ENCODE data around the gene LSG1. TPM values are rescaled to one million over a fixed set of nuclear protein-coding genes. Genes with fewer than 3 reads are reported as not detected.

The LSG1 gene
- polyA plus RNA-seq, 1 donor from 2014 or later: 35.5 TPM

GRCh38 chr3:194688946-194689345 is 17.0 kb upstream of the LSG1 start:
- Histone ChIP-seq H3F3A (ENCODE audit: insufficient read depth, low read length, poor library complexity, severe bottlenecking) (no peaks in the 10 kb centered on the region), H3K9me3 (ENCODE audit: low read length) (no peaks in the 10 kb centered on the region), H3K27me3 (ENCODE audit: insufficient read depth, low read depth, low read length) (peaks cover 55% of the 10 kb centered on the region), H3K4me2 (ENCODE audit: low read length) (no peak overlapping the region), H3K36me3 (ENCODE audit: insufficient read depth, low read length) (no peaks in the 10 kb centered on the region), H3K79me2 (replicated peaks; ENCODE audit: insufficient read depth, low read length) (no peaks in the 10 kb centered on the region), H3K27ac (ENCODE audit: low read length) (no peak overlapping the region), H3K4me3 (ENCODE audit: low read length) (no peak overlapping the region), H3K9me2 (ENCODE audit: insufficient read depth, low read length) (no peaks in the 10 kb centered on the region), H3K9ac (ENCODE audit: low read length) (no peak overlapping the region), H2AFZ (ENCODE audit: low read depth, low read length) (no peak overlapping the region), H4K20me1 (ENCODE audit: insufficient read depth) (no peaks in the 10 kb centered on the region)
- no peak for TF ChIP-seq EP300 (conservative IDR thresholded peaks at IDR 0.05; ENCODE audit: poor library complexity, severe bottlenecking)
- no peak for TF ChIP-seq SMC3 (conservative IDR thresholded peaks at IDR 0.05; ENCODE audit: poor library complexity)
- no peak for TF ChIP-seq POLR2AphosphoS5 (IDR thresholded peaks at IDR 0.05)
- no peak for TF ChIP-seq TAF1 (IDR thresholded peaks at IDR 0.05; ENCODE audit: low read depth)
- TF ChIP-seq MXI1 (conservative IDR thresholded peaks at IDR 0.05; ENCODE audit: poor library complexity, severe bottlenecking): no peak
- no peak for TF ChIP-seq REST (IDR thresholded peaks at IDR 0.05; ENCODE audit: borderline replicate concordance)
- TF ChIP-seq EZH2 (IDR thresholded peaks at IDR 0.05; ENCODE audit: borderline replicate concordance, insufficient read depth, low read length, poor library complexity, severe bottlenecking): no peak
- TF ChIP-seq CTCF (IDR thresholded peaks at IDR 0.05; ENCODE audit: poor library complexity, severe bottlenecking): no peak
- no peak for TF ChIP-seq RAD21 (conservative IDR thresholded peaks at IDR 0.05)

GRCh38 chr3:194688200-194688740 is 16.3 kb upstream of the LSG1 start:
- H3K9me2 ChIP-seq (ENCODE audit: insufficient read depth, low read length): no peaks in the 10 kb centered on the region
- H3K4me2 ChIP-seq (ENCODE audit: low read length): no peak overlapping the region
- H3K9ac ChIP-seq (ENCODE audit: low read length): no peak overlapping the region
- peak overlapping the region; percentile 74 for H3K4me3 ChIP-seq (ENCODE audit: low read length)
- no peak overlapping the region for H3K27ac ChIP-seq (ENCODE audit: low read length)
- no peak overlapping the region for H2AFZ ChIP-seq (ENCODE audit: low read depth, low read length)
- TF ChIP-seq REST (IDR thresholded peaks at IDR 0.05; ENCODE audit: borderline replicate concordance) (no peak), MXI1 (conservative IDR thresholded peaks at IDR 0.05; ENCODE audit: poor library complexity, severe bottlenecking) (no peak), RAD21 (conservative IDR thresholded peaks at IDR 0.05) (no peak), EZH2 (IDR thresholded peaks at IDR 0.05; ENCODE audit: borderline replicate concordance, insufficient read depth, low read length, poor library complexity, severe bottlenecking) (no peak), SMC3 (conservative IDR thresholded peaks at IDR 0.05; ENCODE audit: poor library complexity) (no peak), TAF1 (IDR thresholded peaks at IDR 0.05; ENCODE audit: low read depth) (no peak), CTCF (IDR thresholded peaks at IDR 0.05; ENCODE audit: poor library complexity, severe bottlenecking) (no peak), EP300 (conservative IDR thresholded peaks at IDR 0.05; ENCODE audit: poor library complexity, severe bottlenecking) (no peak), POLR2AphosphoS5 (IDR thresholded peaks at IDR 0.05) (no peak)
- H3K79me2 ChIP-seq (replicated peaks; ENCODE audit: insufficient read depth, low read length): no peaks in the 10 kb centered on the region
- no peaks in the 10 kb centered on the region for H3K9me3 ChIP-seq (ENCODE audit: low read length)
- no peaks in the 10 kb centered on the region for H3F3A ChIP-seq (ENCODE audit: insufficient read depth, low read length, poor library complexity, severe bottlenecking)
- no peaks in the 10 kb centered on the region for H3K36me3 ChIP-seq (ENCODE audit: insufficient read depth, low read length)
- peaks cover 55% of the 10 kb centered on the region for H3K27me3 ChIP-seq (ENCODE audit: insufficient read depth, low read depth, low read length)
- H4K20me1 ChIP-seq (ENCODE audit: insufficient read depth): no peaks in the 10 kb centered on the region
